NCI-H187 (cell line): ENCODE data around the gene SPTBN4.
"Not testable (repeated sequence)": the region's sequence is repeated elsewhere in the genome, so short reads cannot be mapped to it uniquely, and the experiment has no call there.

Experiments used
- DNase-seq, 2 experiments: peaks; one replicate each; lab custom pipeline; 2025; lab: John Stamatoyannopoulos, UW

Gene SPTBN4

DNA sequence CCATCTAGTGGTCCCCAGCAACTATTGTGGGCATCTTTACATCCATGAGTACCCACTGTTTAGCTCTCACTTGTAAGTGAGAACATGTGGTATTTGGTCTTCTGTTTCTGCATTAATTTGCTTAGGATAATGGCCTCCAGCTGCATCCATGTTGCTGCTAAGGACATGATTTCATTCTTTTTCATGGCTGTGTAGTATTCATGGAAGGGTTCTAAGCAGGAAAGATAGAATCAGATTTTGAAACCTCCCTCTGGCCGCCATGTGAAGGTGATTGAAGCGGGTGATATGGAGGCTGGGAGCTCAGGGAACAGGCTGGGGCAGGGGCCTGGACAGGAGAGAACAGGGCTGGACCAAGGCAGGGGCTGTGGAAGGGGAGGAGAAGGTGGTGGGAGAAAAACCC is 154.5 kb downstream of the SPTBN4 start:
- no peak for DNase-seq

DNA sequence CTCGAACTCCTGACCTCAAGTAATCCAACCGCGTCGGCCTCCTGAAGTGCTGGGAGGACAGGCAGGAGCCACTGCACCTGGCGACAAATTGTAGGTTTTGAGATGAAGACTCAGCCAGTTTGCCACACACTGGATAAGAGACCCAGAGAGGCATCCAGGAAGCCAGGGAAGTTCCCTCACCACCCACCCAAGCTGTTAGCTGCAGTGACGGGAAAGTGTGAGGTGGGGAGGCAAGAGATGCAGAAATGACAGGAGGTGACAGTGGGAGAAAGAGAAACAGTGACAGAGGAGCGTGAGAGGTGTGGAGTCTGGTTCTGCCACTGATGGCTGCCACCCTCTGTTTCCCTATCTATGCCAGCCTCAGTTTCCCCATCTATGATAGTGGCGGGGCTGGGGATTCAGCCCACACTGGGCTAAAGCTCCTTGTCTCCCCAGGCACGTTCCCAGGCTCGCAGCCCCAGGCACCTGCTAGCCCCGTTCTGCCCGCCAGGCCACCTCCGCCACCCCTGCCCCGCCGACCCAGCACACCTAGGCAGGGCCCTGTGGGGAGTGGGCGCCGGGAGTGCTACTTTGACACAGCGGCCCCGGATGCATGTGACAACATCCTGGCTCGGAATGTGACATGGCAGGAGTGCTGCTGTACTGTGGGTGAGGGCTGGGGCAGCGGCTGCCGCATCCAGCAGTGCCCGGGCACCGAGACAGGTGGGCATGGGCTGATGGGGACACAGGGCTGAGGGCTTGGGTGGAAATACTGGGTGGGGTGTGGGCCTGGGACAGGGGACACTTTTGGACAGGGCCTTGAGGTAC is 155.4 kb downstream of the SPTBN4 start:
- no peak for DNase-seq

GRCh38 chr19:40622773-40623075 is 155.9 kb downstream of the SPTBN4 start:
- no peak for DNase-seq

GRCh38 chr19:40623403-40624251 is 156.8 kb downstream of the SPTBN4 start:
- DNase-seq, result peak; percentile 94 to 97

- not testable (repeated sequence) for DNase-seq
Observed at GRCh38 chr19:40624369-40625153, 157.8 kb downstream of the SPTBN4 start.

GRCh38 chr19:40625406-40626120 is 158.8 kb downstream of the SPTBN4 start:
- no peak for DNase-seq
